Activated effector memory CD4-positive, alpha-beta T cell treated with anti-CD3 and anti-CD28 coated beads, Interleukin-2, amount 50 U/mL, for 16 hours (primary cell): ENCODE measurements around the gene KRTAP10-5.

Experiments used
- DNase-seq: peaks from one replicate; pipeline ENCODE4 v3.0.0-alpha.2; 2020

KRTAP10-5 gene

GRCh38 chr21:44547656-44548331 lies 32.6 kb downstream of the KRTAP10-5 start:
- peak; percentile 68 for DNase-seq

- no peak for DNase-seq
These were observed 35.8 kb downstream of the KRTAP10-5 start for GRCh38 chr21:44544566-44544965.

GRCh38 chr21:44542716-44543115 lies 37.7 kb downstream of the KRTAP10-5 start:
- DNase-seq, result no peak

GRCh38 chr21:44540741-44541288 lies 39.6 kb downstream of the KRTAP10-5 start:
- DNase-seq, result no peak

- peak; percentile 55 for DNase-seq
These were observed 40.3 kb downstream of the KRTAP10-5 start, which contains the start of gene KRTAP10-1 for GRCh38 chr21:44539991-44540666. TSS of gene KRTAP10-1 (minus strand) at chr21:44540195. CDS start at chr21:44540150, 45 bp downstream.

GRCh38 chr21:44539046-44539445 lies 41.4 kb downstream of the KRTAP10-5 start:
- DNase-seq, result no peak

- no peak for DNase-seq
These were observed 42.2 kb downstream of the KRTAP10-5 start for GRCh38 chr21:44537930-44538911.

GRCh38 chr21:44535963-44536362 lies 44.4 kb downstream of the KRTAP10-5 start:
- no peak for DNase-seq

GRCh38 chr21:44534688-44535087 lies 45.7 kb downstream of the KRTAP10-5 start:
- no peak for DNase-seq

GRCh38 chr21:44533891-44534627 lies 46.3 kb downstream of the KRTAP10-5 start:
- DNase-seq, result peak; percentile 58

GRCh38 chr21:44533121-44533890 lies 47.1 kb downstream of the KRTAP10-5 start:
- DNase-seq, result peak; percentile 58

GRCh38 chr21:44532712-44533111 lies 47.7 kb downstream of the KRTAP10-5 start:
- DNase-seq, result peak; percentile 52

- DNase-seq, result peak; percentile 52
These were observed 48.5 kb downstream of the KRTAP10-5 start for GRCh38 chr21:44531606-44532564.

- DNase-seq, result peak; percentile 51
These were observed 49.4 kb downstream of the KRTAP10-5 start for GRCh38 chr21:44530903-44531605.

GRCh38 chr21:44530221-44530902 lies 50.0 kb downstream of the KRTAP10-5 start:
- DNase-seq, result no peak

- peak; percentile 51 for DNase-seq
These were observed 50.8 kb downstream of the KRTAP10-5 start for GRCh38 chr21:44529503-44530125.
